Measurements from ENCODE around the gene DAZAP1.

The DAZAP1 gene

DNA sequence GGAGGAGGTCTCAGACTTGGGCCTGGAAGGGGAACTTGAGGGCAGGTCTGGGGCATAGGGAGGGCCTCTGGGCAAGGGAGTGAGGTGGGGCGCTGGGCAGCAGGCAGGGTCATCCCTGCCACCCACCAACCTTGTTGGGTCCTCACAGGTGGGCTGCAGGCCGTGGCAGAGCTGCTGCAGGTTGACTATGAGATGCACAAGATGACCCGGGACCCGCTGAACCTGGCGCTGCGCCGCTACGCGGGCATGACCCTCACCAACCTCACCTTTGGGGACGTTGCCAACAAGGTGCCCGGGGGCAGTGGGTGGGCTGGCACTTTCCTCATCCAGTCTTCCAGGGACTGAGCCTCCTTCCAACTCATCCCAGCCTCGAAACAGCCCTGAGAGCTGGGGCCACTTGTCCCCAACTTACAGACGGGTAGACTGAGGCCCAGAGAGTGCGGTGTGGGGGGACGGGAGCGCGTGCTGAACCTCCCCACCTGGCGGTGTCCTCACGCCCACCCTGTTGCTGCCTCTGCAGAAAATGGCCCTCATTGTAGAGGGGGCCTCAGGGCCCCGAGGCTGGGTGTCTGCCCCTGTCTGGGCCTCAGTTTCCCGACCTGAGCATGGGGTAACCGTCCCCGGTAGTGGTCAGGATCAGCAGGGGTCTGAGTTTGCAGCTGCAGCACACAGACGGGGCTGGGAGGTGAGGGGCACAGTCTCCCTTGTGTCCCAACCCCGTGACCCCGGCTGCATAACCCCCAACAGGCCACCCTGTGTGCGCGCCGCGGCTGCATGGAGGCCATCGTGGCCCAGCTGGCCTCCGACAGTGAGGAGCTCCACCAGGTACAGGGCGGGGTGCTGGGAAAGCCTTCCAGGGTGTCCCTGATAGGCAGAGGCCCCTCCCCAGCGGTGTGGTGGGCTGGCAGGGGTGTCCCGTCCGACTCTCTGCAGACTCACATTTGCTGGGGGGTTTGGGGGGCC, 52.9 kb downstream of the DAZAP1 start:
- DNase-seq = no peak

DNA sequence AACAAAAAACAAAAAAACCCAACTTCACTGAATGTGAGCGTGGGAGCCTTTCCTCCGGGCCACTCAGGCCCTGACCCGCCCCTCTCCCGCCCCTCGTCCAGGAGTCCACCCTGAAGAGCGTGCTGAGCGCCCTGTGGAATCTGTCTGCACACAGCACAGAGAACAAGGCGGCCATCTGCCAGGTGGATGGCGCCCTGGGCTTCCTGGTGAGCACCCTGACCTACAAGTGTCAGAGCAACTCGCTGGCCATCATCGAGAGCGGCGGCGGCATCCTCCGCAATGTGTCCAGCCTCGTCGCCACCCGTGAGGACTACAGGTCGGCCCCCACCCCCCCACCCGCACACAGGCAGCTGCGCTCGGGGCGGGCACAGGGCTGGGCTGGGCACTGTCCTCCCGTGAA, 54.5 kb downstream of the DAZAP1 start:
- no peak for DNase-seq

GRCh38 chr19:1465191-1466016, 58.0 kb downstream of the DAZAP1 start:
- no peak for DNase-seq

DNA sequence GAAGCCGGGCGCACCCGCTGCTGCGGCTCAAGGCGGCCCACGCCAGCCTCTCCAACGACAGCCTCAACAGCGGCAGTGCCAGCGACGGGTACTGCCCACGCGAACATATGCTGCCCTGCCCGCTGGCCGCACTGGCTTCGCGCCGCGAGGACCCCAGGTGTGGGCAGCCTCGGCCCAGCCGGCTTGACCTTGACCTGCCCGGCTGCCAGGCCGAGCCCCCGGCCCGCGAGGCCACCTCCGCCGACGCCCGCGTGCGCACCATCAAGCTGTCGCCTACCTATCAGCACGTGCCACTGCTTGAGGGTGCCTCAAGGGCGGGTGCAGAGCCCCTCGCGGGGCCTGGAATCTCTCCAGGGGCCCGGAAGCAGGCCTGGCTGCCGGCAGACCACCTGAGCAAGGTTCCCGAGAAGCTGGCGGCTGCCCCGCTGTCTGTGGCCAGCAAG, 58.7 kb downstream of the DAZAP1 start:
- DNase-seq = no peak

- no peak for DNase-seq
Observed at GRCh38 chr19:1466461-1467214, 59.3 kb downstream of the DAZAP1 start.

GRCh38 chr19:1467215-1467489, 59.8 kb downstream of the DAZAP1 start:
- no peak for DNase-seq

- DNase-seq = no peak
Observed at GRCh38 chr19:1467490-1468273, 60.3 kb downstream of the DAZAP1 start.

DNA sequence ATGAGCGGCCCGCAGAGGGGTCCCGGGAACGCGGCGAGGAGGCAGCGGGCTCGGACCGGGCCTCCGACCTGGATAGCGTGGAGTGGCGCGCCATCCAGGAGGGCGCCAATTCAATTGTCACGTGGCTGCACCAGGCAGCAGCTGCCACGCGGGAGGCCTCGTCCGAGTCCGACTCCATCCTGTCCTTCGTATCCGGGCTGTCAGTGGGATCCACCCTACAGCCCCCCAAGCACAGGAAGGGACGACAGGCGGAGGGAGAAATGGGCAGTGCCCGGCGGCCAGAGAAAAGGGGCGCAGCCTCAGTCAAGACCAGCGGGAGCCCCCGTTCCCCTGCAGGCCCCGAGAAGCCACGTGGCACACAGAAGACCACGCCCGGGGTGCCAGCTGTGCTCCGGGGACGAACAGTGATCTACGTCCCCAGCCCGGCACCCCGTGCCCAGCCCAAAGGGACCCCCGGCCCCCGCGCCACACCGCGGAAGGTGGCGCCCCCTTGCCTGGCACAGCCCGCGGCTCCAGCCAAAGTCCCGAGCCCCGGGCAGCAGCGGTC, 61.0 kb downstream of the DAZAP1 start:
- no peak for DNase-seq

DNA sequence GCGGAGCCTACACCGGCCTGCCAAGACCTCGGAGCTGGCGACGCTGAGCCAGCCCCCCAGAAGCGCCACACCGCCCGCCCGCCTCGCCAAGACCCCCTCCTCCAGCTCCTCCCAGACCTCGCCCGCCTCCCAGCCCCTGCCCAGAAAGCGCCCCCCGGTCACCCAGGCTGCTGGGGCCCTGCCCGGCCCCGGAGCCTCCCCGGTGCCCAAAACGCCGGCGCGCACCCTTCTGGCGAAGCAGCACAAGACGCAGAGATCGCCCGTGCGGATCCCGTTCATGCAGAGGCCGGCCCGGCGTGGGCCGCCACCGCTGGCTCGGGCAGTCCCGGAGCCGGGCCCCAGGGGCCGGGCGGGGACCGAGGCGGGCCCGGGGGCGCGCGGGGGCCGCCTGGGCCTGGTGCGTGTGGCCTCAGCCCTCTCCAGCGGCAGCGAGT, 61.5 kb downstream of the DAZAP1 start:
- no peak for DNase-seq

GRCh38 chr19:1469255-1470054, 62.1 kb downstream of the DAZAP1 start:
- DNase-seq = no peak

DNA sequence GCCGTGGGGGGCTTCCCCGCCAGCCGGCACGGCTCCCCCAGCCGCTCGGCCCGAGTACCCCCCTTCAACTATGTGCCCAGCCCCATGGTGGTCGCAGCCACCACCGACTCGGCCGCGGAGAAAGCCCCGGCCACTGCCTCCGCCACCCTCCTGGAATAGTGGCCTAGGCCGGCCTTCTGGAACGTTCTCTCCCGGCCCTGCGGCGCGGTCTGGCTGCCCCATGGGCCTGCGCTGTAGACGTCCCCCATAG, 62.6 kb downstream of the DAZAP1 start:
- DNase-seq = no peak

- peak; percentile 43 for DNase-seq
Observed at GRCh38 chr19:1470305-1471009, 63.1 kb downstream of the DAZAP1 start.

- DNase-seq = no peak
Observed at GRCh38 chr19:1471010-1471514, 63.7 kb downstream of the DAZAP1 start.

DNA sequence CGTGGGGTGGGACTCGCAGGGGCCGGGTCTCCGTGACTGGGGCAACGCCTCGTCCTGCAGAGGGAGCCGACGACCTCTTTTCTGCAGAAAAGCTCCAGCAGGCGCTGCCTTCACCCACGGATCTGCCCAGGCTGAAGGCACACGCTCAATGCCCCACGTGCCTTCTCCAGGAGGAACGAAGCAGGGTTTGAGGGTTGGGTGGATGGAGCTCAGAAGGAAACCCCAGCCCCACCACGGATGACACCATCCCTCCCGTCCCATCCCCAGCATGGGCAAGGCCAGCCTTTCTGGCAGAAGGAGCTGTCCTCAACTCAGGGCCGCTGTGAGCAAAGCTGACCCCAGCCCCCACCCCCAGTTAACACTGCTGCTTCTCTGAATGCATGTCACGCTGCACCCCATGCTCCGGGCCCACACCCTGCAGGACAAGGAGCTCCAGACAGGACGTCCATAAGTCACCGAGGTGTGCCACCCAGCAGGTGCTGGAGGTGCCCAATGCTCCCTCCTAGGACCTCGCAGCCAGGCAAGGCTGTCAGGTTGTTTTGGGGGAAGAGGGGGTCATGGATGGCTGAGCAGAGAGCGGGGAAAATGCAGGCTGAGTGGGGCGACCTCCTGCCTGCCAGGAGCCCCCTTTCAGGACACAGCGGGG, 64.3 kb downstream of the DAZAP1 start:
- DNase-seq = no peak

DNA sequence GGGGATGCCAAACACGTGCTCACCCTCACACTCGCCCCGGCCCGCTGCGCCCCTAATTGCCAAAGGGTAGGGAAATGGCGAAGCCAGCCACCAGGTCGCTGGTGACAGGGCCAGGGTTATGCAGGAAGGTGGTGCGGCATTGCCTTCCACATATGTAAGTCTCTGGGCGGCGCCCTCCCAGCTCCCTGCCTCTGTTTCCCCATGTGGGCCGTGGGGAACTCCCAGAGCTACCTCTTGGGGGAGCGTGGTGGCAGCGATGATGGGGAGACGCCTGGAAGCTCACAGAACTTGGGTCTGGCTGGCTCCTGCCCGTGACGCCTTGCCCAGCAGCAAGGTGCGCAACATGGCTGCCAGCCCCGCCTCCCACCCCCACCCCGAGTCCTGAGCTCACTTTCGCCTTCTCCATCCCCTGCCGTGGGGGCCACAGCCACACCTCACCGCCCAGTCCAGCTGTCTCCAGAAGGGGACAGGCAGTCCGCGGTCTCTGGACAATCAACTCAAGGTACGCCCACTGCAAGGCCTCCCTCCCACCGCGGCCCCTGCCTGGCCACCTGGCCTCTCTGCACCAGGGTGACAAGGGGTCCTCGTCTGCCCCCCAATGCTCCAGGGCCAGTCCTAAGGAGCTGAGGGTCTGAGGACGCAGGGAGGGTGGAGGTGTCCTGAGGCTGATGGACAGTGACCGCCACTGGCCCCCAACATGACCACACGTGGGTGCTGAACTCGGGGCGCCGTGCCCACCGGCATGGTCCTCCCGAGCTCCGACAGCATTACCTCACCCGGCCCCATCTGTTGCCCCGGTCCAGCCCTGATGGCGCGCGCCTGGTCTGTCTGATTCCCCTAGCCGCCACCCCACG, 65.1 kb downstream of the DAZAP1 start:
- DNase-seq = no peak

DNA sequence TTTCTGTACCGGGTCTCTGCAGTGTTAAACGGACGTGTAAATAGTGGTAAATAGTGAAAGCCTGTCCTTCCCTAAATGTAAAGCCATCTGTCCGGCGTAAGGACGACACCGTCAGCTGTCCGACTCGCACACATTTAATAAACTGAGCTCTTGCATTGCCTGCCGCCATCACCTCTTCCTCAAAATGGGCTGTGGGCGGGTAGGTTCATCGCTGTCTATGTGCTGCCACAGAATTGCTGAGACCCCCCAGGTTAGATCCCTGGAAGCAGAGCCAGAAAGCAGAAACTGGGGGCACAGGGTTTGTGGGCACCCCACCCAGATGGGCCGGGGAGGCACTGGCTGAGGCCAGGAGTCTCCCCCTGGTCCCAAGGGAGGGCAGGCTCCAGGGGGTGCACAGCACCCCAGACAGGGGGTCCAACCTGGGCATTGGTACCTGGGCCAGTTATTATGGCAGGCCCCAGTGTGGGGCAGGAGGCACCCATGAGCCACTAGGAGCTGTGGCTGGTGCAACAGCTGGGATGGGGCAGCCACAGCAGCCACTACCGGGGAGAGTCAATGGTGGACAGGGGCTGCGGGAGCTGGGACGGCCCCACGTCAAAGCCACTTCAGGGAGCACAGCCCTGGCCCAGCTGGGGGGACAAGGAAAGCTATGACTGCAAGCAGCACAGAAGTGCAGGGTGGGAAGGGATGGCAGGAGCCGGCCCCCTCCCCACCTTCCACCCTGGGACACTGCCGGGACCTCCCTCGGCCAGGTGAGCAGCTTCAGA, 65.9 kb downstream of the DAZAP1 start:
- no peak for DNase-seq

DNA sequence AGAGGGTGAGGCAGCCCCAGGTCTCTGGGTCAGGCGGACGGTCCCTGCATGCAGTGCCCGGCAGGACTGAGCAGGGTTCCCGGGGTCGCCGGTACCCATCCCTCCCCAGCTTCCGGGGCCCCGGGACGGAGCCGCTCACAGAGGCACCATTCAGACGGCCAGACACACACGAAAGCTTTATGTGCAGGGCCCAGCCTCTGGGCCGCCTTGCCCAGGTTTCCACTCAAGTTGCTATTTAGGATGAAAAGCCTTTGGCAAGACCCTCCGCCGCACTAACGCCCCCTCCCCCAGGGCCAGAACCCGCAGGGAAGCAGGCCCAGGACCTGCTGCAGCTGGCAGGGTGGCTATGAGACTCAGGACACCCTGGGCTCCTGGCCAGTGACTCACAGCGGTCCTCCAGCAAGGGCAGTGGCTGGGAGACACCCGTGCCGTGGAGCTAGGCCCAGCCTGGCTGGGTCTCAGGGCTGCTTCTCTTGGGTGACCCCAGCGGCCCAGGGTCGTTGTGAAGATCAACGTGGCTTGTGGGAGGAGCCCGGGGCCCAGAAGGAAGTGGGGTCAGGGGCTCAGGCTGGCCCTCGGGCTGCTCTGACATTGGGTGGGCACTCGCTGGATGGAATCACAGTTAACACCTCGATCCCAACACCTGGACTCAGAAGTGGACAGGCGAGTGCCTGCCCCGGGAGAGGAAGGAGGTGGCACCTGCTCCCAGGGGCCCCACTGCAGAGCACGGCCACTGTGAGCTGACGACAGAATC, 66.8 kb downstream of the DAZAP1 start:
- no peak for DNase-seq
